RWPE1 (cell line): ENCODE results near the gene RFNG.

Source experiments
- CTCF ChIA-PET: fragments of 350-600 bp; sonication (Branson Sonifier 250); formaldehyde crosslinking; extraction: SDS; loops from one replicate; lab custom pipeline; 2021; lab: Yijun Ruan, JAX
- POLR2A ChIA-PET: fragments of 400-600 bp; formaldehyde crosslinking; extraction: SDS; loops from one replicate; lab custom pipeline; 2020; ENCODE audit warnings: antibody characterized with exemption; ENCODE audit not compliant: low non-redundant PET; lab: Yijun Ruan, JAX
- DNase-seq: peaks from one replicate; pipeline ENCODE4 v3.0.0; 2012; ENCODE audit warnings: low spot score
- H3K27ac ChIP-seq: fragments of 450-650 bp; 2 replicates; pipeline ENCODE4 v1.5.1; 2017
- TF ChIP-seq, protein P1 (sequence below): fragments of 450-650 bp; conservative IDR thresholded peaks from 2 replicates; pipeline ENCODE4 v1.5.1; 2017; ENCODE audit warnings: low read depth, mild to moderate bottlenecking

Gene RFNG

DNA sequence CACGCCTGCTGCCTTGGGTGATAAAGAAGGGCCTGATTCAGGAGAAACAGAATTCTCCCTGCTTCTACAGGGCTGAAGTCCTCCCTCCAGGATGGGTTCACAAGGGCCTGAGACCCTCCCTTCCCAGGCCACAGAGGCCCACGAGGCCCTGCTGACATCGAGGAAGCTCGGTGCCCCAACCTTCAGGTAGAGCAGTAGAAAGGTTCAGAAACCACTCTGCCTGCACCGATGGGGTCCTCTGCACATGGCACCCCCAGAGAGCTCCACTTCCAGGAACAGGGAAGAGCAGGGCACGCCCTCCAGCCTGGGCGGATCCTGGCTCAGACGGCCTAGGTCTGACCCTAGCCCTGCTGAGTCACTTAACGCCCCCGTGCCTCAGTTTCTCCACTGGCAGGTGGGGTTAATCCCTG lies 29.7 kb downstream of the RFNG start:
- ChIA-PET POLR2A (interaction anchor here (1.2 kb wide), 1 partner anchor 16 kb away, joined by 4 read pairs; the partner anchor contains the start of gene DCXR), CTCF (interaction anchor here (0.6 to 4.9 kb wide), 4 partner anchors 9 to 71 kb away, joined by 5 to 128 read pairs (median 24); partner anchors contain the start of genes NOTUM and RAC3)
- peak overlapping the region; percentile 80 for H3K27ac ChIP-seq
- TF ChIP-seq, protein P1, sequence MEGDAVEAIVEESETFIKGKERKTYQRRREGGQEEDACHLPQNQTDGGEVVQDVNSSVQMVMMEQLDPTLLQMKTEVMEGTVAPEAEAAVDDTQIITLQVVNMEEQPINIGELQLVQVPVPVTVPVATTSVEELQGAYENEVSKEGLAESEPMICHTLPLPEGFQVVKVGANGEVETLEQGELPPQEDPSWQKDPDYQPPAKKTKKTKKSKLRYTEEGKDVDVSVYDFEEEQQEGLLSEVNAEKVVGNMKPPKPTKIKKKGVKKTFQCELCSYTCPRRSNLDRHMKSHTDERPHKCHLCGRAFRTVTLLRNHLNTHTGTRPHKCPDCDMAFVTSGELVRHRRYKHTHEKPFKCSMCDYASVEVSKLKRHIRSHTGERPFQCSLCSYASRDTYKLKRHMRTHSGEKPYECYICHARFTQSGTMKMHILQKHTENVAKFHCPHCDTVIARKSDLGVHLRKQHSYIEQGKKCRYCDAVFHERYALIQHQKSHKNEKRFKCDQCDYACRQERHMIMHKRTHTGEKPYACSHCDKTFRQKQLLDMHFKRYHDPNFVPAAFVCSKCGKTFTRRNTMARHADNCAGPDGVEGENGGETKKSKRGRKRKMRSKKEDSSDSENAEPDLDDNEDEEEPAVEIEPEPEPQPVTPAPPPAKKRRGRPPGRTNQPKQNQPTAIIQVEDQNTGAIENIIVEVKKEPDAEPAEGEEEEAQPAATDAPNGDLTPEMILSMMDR: no peak
- no peak for DNase-seq

DNA sequence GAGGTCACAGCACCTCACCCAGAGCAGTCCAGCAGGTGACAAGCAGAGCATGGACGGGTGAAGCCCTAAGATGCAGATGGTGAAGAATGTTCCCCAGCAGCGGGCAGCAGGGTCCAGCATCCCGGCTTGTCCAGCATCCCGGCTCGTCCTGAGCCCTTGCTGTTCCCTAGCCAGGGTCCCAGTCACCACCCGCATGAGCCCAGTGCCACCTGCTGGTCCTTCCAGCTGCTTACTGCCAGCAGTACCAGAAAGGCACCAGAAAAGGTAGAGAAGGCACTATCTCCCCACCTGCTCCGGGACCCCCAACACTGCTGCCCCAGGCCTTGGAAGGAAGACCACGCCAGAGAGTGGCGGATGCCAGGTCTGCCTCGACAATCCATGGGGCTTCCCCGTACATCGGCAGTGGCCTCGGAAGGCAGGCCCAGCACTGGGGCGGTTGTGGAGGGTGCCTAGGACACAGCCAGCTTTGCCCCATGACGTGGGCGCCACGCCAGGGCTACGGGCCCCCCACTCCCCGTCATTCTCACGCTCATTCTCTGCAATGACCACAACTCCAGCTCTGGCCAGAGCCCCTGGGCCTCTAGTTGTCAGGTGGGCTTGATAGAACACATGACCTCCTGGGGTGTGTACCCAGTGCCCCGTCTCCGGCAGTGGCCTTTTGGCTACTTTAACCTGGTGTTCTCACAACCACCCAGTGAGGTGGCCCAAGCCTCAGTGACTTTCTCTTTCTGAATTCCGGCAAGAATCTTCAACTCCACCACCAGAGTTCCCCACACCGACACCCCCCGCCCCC lies 30.3 kb downstream of the RFNG start:
- TF ChIP-seq, protein P1: peak; percentile 92
- peak; percentile 56 for DNase-seq
- CTCF ChIA-PET: interaction anchor here (0.5 to 4.9 kb wide), 13 partner anchors 10 to 91 kb away, joined by 3 to 128 read pairs (median 4); partner anchors contain the start of genes NOTUM and RAC3
- POLR2A ChIA-PET: interaction anchor here (0.6 to 2.0 kb wide), 2 partner anchors 62 to 695 kb away, joined by 4 to 7 read pairs; partner anchors contain the start of gene FN3KRP
- H3K27ac ChIP-seq: peak overlapping the region; percentile 80

DNA sequence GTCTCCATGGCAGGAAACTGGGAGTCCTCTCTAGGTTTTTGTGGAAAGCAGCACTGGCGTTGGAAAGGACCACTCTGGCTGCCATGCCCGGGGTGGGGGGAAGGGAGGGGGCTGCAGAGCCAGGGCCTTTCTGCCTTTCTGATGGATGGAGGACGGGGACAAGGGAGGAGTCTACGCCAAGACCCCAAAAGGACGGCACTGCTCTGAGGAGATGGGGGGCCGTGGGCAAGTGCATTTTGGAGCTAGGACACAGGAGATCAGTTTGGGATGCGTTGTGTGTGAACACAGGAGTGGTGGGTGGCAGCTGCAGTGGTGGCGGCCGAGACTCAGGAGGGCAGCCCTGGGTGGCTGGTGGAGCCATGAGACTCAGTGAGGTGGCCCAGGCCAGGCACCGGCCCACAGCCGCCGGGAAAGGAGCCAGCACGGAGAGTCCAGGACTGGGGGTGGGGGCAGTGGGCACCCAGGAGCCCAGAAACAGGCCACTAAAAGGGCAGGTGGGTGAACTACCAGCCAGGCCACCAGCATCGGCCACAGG lies 31.0 kb downstream of the RFNG start:
- CTCF ChIA-PET: interaction anchor here (0.6 to 4.9 kb wide), 13 partner anchors 10 to 102 kb away, joined by 3 to 128 read pairs (median 4); partner anchors contain the start of genes NOTUM and RAC3
- no peak for DNase-seq
- TF ChIP-seq, protein P1: no peak
- peak overlapping the region; percentile 80 for H3K27ac ChIP-seq
- POLR2A ChIA-PET: interaction anchor here (0.6 to 2.0 kb wide), 2 partner anchors 61 to 696 kb away, joined by 4 to 7 read pairs; partner anchors contain the start of gene FN3KRP

DNA sequence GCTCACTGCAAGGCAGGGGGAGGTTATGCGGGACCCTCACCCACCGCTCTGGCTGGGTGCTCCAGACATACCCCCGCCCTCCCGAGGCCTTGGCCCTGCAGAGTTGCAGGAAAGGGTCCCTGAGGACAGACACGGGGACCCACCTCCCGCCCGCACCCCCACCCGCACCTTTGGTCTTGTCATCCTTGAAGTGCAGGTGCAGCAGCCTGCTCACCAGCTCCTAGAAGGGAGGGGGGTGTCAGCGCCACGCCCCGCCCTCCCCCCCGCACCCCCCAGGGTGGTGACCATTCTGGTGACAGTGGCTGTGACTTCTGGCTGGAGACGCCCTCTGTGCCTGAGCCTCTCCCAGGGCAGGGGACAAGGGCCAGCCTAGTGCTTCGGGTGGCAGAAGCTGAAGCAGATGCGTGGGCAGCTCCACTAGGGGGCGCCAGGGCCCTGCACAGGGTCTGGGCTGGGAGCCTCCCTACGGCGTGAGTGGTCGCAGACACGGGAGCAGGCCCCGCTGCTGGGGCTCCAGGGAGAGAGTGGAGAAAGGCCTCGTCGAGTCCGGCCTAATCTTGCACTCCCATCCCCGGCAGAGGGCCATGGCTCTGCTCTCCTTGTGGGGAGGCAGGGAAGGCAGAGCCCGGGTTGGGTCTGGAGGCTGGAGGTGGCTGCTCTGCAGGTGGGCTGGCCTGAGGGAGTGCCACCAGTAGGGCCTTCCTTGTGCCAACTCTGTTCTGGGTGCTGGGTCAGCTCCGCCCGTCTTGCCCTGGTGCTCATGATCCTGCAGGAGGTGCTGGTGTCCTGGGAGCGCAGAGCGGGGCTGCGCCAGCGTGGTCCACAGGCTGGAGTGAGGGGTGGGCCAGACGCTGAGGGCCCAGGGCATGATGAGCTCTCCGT lies 31.7 kb downstream of the RFNG start:
- H3K27ac ChIP-seq: peak overlapping the region; percentile 80
- CTCF ChIA-PET: interaction anchor here (0.6 to 4.9 kb wide), 17 partner anchors 10 to 906 kb away, joined by 3 to 128 read pairs (median 4); partner anchors contain the start of genes NOTUM and RAC3
- POLR2A ChIA-PET: interaction anchor here (2.0 kb wide), 1 partner anchor 60 kb away, joined by 4 read pairs; no protein-coding TSS in a partner anchor
- no peak for DNase-seq
- TF ChIP-seq, protein P1: peak; percentile 81

DNA sequence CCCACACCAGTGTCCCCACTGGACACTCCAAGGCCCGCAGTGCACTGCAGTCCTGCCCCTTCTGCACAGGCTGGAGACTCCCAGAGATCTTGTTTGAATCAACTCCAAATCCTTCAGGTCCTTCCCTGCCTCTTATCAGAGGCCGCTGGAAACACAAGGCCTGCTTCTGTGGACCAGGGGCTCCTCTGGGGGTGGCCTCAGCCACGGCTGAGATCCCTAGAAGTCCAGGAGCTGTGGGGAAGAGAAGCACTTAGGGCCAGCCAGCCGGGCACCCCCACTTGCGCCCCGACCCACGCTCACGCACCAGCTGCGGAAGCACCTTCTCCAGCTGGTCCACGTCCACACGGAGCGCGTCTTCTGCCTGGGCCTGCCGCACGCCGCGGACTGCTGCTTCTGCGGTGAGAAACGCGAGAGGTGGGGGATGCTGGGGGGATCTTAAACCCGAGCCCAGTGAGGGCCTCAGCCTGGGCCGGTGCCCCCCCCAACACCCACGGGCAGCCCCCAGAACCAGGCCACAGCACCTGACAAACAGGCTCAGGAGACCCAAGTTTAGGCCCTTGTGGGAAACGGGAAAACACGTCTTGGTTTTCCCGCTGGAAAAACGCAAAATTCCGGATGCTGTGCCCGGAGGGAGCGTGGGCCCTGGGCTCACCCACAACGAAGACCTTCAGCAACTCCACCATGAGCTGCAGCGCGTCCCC lies 32.5 kb downstream of the RFNG start:
- POLR2A ChIA-PET: interaction anchor here (2.0 kb wide), 1 partner anchor 60 kb away, joined by 4 read pairs; no protein-coding TSS in a partner anchor
- TF ChIP-seq, protein P1: no peak
- DNase-seq: no peak
- CTCF ChIA-PET: interaction anchor here (0.7 to 4.9 kb wide), 14 partner anchors 9 to 644 kb away, joined by 3 to 128 read pairs (median 4); partner anchors contain the start of genes NOTUM and RAC3
- H3K27ac ChIP-seq: peak overlapping the region; percentile 80
